OCI-LY3 (cell line): ENCODE results near the gene COX7A2L.

Experiments used
- H2AFZ ChIP-seq: fragments of 200-600, 300-600 bp; shearing (Covaris generic); 2 replicates; pipeline ENCODE4 v1.6.0; 2014; ENCODE audit warnings: antibody characterized with exemption, low read depth, low read length
- H3K27ac ChIP-seq: fragments of 200-600, 300-600 bp; sonication (generic); 2 replicates; pipeline ENCODE4 v1.5.1; 2014; ENCODE audit warnings: mild to moderate bottlenecking, low read length, moderate library complexity, mixed read lengths
- H3K27me3 ChIP-seq: fragments of 200-600, 300-600 bp; sonication (generic); 2 replicates; pipeline ENCODE4 v1.6.1; 2014; ENCODE audit warnings: low read depth, low read length, mixed read lengths
- H3K36me3 ChIP-seq: fragments of 200-600, 300-600 bp; sonication (generic); replicated peaks from 2 replicates; pipeline ENCODE3; 2014; ENCODE audit warnings: low read depth, low read length, mixed read lengths
- H3K4me1 ChIP-seq: fragments of 300-600, 200-600 bp; sonication (generic); 2 replicates; pipeline ENCODE4 v1.6.1; 2014; ENCODE audit warnings: low read length, mixed read lengths
- H3K4me2 ChIP-seq: fragments of 200-600, 300-600 bp; sonication (generic); 2 replicates; pipeline ENCODE4 v1.6.1; 2014; ENCODE audit warnings: low read length, mixed read lengths
- H3K4me3 ChIP-seq: fragments of 300-600, 200-600 bp; sonication (generic); 2 replicates; pipeline ENCODE4 v1.5.1; 2014; ENCODE audit warnings: antibody characterized with exemption, mild to moderate bottlenecking, low read length, moderate library complexity
- H3K79me2 ChIP-seq: fragments of 300-600, 200-600 bp; shearing (Covaris generic); 2 replicates; pipeline ENCODE4 v1.6.1; 2014; ENCODE audit warnings: mild to moderate bottlenecking, low read length, mixed read lengths
- H3K9ac ChIP-seq: fragments of 300-600, 200-600 bp; shearing (Covaris generic); 2 replicates; pipeline ENCODE4 v1.6.0; 2014; ENCODE audit warnings: mild to moderate bottlenecking, low read length, moderate library complexity
- H3K9me3 ChIP-seq: fragments of 200-600, 300-600 bp; shearing (Covaris generic); 2 replicates; pipeline ENCODE4 v1.6.1; 2014; ENCODE audit warnings: low read length, mixed read lengths; ENCODE audit not compliant: insufficient read depth
- H4K20me1 ChIP-seq: fragments of 200-600, 300-600 bp; sonication (generic); 2 replicates; pipeline ENCODE4 v1.6.1; 2016; ENCODE audit warnings: low read length, mixed read lengths; ENCODE audit not compliant: insufficient read depth
- EZH2phosphoT487 ChIP-seq: fragments of 200-600 bp; shearing (Covaris generic); IDR thresholded peaks from 2 replicates; pipeline ENCODE4 v1.6.1; 2018; ENCODE audit warnings: antibody characterized with exemption, mixed run types, low read depth
- TF ChIP-seq, protein P1 (sequence below): fragments of 200-600, 300-600 bp; sonication (generic); IDR thresholded peaks from 2 replicates; pipeline ENCODE4 v1.5.1; 2014; ENCODE audit warnings: antibody characterized with exemption, low read length, low read depth

Gene COX7A2L

DNA sequence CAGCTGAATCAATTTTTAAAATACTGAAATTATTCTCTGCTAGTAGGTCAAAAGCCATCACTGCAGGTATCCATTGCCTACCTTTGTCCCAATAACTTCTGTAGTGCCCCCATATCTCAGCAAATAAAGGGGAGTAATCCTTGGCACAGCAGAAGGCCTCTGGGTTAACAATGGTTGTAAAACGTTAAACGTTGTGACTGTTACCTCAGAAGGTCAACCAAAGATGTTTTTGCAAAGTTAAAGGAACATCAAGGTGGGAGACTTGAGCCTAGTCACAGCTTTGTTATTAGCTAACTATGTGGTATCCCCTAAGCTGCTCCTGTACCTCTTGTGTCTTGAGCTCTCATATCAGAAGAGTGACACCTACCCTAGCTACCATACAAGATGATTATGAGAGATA is 60.5 kb downstream of the COX7A2L start:
- H3K4me2 ChIP-seq, result no peak overlapping the region
- peaks cover 33% of the 10 kb centered on the region for H3K36me3 ChIP-seq
- no peak overlapping the region for H2AFZ ChIP-seq
- H3K27me3 ChIP-seq, result no peaks in the 10 kb centered on the region
- TF ChIP-seq, protein P1, sequence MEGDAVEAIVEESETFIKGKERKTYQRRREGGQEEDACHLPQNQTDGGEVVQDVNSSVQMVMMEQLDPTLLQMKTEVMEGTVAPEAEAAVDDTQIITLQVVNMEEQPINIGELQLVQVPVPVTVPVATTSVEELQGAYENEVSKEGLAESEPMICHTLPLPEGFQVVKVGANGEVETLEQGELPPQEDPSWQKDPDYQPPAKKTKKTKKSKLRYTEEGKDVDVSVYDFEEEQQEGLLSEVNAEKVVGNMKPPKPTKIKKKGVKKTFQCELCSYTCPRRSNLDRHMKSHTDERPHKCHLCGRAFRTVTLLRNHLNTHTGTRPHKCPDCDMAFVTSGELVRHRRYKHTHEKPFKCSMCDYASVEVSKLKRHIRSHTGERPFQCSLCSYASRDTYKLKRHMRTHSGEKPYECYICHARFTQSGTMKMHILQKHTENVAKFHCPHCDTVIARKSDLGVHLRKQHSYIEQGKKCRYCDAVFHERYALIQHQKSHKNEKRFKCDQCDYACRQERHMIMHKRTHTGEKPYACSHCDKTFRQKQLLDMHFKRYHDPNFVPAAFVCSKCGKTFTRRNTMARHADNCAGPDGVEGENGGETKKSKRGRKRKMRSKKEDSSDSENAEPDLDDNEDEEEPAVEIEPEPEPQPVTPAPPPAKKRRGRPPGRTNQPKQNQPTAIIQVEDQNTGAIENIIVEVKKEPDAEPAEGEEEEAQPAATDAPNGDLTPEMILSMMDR, result no peak
- TF ChIP-seq EZH2phosphoT487, result no peak
- no peak overlapping the region for H3K27ac ChIP-seq
- peaks cover 14% of the 10 kb centered on the region for H3K4me1 ChIP-seq
- H4K20me1 ChIP-seq, result peaks cover 8% of the 10 kb centered on the region; the same call in 1 of the 2 replicates
- no peaks in the 10 kb centered on the region for H3K9me3 ChIP-seq
- H3K79me2 ChIP-seq, result no peaks in the 10 kb centered on the region
- no peak overlapping the region for H3K9ac ChIP-seq
- H3K4me3 ChIP-seq, result no peak overlapping the region
